EL (cell line): ENCODE results near the gene PPP5C.
A peak's percentile ranks its signal among the peaks of the same experiment; 100 is the strongest.
"Not testable (repeated sequence)": the region's sequence is repeated elsewhere in the genome, so short reads cannot be mapped to it uniquely, and the experiment has no call there.

ENCODE experiments used
- DNase-seq: peaks from one replicate; pipeline ENCODE4 v3.0.0-alpha.2; 2016

The PPP5C gene

DNA sequence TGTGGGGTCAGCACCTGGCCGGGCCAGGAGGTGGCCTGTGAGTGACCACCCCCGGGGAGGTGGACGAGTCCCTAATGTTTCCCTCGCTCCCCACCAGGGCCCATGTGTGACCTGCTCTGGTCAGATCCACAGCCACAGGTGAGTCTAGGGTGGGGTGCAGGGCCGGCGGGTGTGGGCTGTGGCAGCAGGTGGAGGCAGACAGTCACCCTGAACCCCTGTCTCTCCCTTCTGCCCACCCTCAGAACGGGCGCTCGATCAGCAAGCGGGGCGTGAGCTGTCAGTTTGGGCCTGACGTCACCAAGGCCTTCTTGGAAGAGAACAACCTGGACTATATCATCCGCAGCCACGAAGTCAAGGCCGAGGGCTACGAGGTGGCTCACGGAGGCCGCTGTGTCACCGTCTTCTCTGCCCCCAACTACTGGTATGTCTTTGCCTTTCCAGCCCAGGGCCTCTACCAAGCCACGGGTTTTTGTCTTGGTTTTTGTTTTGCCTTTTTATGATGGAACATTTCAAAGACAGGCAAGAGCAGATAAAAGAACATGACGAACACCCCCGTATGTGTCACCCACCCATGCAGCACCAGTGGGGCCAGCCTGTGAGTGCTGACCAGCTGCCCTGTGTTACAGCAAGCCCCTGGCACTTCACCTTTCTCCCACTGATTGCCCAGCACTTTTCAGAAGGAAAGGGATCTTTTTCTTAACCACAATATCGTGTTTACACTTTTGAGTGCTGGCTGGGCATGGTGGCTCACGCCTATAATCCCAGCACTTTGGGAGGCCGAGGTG is 41.6 kb downstream of the PPP5C start:
- no peak for DNase-seq

DNA sequence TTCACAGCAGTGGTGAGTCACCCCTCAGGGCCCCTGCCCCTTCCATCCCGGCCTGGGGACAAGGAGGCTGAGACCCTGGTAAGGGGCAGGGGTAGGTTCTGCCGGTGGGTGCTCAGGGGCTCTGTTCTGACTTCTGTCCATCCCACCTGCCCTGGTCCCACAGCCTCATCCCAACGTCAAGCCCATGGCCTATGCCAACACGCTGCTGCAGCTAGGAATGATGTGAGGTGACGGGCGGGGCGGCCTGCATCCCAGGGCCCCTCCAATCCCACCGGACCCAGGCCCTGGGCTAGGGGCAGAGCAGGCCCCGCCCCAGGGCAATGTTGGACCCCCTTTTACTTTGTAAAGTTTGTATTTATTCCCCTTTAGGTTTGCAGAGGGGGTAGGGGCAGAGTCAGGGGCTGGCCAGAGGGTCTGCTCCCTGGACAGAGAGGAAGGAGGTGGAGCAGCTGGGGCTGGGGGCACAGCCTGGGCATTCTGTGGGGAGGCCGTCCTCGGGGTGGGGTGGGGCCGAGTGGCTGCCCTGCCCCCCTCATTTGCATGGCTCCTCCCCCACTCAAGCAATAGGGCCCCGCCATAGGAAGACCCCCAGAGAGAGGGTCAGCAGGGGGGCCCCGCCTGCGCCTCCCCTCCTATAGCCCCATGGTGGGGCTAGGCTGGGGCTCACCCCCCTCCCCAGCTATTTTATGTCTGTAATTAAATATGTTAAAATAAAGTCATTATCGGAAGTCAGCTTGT is 43.4 kb downstream of the PPP5C start:
- DNase-seq, result no peak

DNA sequence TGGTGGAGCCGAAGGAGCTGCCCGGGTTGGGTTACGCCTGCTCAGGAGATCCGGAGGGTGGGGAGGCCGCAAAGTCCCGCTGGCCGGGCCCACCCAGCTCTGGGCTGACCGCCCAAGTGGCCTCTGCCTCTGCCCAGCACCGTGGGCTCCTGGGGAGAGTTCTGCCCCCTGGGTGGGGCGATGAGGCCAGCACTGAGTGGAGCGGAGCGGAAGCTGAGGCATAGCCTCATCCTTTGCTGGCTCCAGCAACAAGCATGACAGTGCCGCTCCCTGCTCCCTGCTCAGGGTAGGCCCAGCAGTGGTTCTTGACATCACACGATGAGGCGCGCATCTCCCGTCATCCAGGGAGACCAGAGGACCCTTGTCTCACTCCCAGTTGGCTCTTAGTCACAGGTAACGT is 44.0 kb downstream of the PPP5C start:
- no peak for DNase-seq

DNA sequence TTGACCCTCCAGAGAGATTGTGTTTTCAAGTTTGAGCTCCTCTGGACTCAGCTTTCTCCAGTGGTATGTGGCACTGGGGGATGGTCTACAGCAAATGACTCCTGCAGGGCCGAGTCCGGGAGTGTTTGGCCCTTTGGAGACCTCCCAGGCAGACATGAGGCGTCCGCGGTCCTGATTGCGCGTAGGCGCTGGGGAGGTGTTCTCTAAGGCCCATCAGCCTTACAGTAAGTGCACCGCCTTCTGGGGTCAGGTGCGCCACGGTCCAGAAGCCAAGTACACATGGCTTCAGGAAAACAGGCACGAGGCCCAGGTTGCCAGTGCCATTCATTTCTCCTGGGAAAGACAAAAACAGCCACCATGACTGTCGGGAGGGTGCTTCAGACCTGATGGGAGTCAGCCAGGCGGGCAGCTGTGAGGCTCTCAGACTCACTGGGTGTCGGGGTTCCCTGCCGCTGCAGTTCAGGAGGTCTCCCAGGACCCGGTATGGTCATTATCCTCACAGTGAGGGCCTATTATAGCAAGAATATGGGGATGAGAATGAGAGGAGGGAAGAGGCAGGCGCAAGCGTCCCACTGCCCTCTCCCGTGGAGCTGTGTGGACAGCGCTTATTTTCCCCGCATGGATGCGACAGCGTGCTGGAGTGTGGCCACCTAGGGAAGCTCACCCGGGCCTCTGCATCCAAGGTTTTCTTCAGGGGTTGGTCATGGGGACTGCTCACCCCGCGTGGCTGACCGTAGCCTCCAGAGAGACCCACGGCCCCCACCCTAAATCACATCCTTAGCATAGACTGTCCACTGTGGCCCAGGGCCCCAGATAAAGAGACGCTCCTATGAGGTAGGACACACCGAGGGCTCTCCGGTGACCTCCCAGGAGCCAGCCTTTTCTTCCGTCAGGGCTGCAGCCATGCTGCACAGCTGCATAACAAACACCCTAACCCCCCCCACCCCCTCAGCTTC is 44.7 kb downstream of the PPP5C start:
- no peak for DNase-seq

DNA sequence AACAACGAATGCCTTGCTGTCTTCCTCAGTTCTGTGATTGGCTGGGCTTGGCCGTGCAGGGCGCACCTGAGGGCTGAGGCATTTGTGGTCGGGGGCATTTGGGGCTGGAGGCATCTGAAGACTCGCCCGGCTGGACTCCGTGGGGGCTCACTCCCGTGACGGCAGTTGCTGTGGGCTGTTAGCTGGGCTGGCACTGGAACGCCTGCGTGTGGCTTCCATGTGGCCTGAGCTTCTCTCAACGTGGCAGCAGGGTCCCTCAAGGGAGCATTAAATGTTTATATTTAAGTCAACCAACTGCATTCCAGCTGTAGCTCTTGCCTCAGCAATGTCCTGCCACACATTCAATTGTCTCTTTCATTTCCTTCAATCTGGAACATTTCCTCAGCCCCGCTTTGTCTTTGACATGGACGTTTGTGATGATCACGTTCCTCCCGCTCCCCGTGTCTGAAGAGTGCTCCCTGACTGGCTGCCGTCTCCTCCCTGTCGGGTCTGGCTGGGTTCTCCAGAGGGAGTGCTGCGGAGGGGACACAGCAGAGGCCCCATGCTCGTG is 45.4 kb downstream of the PPP5C start:
- peak; percentile 21 for DNase-seq

DNA sequence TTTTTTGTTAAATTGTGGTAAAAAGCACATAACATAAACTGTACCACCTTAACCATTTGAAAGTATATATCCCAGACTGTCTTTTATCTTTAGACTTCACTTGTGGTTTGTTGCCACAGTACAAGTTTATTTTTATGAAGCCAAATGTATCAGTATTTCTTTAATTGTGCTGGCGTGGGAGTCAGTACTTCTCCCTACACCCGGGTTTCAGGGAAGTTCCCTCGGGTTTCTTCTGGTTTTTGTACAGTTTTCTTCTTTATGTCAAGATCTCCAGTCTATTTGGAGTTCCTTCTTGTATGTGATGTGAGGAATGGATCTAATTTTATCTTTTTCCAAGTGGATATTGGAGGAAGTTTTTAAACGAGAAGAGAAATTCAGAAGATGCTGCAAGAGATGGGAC is 46.0 kb downstream of the PPP5C start:
- DNase-seq, result no peak

DNA sequence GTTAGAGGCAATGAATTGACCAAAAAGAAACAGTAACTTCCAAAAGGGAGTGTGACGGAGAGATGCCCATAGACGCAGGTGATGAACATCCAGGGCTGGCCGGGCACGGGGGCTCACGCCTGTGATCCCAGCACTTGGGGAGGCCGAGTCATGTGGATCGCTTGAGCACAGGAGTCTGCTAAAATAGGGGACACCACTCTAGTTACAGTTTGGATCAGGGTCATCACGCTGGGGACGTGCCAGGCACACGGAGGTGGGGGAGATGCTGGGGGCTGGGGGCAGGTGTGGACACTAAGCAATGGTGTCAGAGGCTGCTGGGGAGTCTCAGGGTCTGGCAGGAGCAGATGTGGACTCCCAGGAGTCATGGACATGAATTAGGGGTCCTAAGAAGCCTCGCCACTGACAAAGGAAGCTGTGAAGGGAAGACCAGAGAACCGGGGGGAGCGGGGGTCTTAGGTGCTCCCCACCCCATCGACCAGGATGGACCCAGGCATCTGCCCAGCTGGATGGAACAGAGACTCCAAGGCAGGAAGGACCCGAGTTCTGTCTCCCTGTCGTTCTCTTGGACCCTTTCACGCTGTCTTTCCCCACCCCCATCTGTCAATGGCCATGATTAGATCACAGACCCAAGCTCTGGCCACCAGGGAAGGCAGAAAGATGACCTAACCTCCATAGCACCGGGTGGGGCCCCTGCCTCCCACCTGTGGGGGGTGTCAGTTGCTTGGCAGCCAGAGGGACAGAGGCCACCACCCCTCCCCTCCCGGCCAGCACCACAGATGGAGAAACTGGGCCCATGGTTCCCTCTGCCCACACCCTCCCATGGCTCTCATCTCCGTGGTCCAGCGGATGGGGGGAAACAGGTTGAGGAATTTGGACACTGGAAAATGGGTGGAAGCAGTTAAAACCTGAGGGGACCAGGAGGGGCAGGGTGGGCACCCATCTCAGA is 46.8 kb downstream of the PPP5C start:
- DNase-seq, result no peak

DNA sequence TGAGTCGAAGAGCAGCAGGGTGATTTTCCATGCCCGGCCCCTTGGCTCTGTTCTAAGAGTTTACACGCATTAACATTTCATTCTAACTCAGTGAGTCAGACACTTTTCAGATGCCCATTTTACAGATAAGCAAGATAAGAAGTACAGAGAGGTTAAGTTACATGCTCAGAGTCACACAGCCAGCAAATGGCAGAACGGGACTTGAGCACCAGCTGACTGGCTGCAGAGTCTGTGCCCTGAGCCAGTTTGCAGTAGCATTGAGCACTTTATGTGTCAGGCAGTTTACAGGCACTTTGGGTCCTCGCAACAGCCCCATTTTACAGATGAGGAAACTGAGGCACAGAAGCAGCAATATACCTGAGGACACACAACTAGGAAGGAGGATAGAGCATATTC is 47.5 kb downstream of the PPP5C start:
- DNase-seq, result no peak

DNA sequence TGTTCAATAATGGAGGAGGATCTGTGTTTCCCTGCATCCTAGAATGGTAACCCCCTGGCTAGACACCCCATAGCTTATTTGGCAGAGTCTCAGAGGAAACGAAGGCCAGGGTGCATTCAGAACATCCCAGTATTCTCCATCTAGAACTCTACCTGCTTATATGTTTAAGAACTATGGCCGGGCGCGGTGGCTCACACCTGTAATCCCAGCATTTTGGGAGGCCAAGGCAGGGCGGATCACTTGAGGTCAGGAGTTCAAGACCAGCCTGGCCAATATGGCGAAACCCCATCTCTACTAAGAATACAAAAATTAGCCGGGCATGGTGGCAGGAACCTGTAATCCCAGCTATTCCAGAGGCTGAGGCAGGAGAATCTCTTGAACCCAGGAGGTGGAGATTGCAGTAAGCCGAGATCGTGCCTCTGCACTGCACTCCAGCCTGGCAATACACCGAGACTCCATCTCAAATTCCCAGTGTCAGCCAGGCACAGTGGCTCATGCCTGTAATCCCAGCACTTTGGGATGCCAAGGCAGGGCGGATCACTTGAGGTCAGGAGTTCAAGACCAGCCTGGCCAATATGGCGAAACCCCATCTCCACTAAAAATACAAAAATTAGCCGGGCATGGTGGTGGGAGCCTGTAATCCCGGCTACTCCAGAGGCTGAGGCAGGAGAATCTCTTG is 51.1 kb downstream of the PPP5C start:
- not testable (repeated sequence) for DNase-seq

DNA sequence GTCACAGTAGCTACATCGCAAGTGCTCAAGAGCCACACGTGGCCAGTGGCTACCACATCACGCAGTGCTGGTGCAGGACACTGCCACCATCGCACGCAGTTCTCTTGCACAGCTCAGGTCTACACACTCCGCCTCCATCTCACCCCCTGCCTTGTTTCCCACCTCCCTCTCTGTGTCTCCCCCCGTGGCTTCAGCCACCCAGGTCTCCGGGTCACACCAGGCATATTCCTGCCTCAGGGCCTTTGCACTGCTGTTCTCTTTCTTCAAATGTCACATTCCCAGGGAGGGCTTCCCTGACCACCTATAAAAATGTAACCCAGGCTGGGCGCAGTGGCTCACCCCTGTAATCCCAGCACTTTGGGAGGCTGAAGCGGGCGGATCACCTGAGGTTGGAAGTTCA is 55.8 kb downstream of the PPP5C start:
- DNase-seq, result no peak

DNA sequence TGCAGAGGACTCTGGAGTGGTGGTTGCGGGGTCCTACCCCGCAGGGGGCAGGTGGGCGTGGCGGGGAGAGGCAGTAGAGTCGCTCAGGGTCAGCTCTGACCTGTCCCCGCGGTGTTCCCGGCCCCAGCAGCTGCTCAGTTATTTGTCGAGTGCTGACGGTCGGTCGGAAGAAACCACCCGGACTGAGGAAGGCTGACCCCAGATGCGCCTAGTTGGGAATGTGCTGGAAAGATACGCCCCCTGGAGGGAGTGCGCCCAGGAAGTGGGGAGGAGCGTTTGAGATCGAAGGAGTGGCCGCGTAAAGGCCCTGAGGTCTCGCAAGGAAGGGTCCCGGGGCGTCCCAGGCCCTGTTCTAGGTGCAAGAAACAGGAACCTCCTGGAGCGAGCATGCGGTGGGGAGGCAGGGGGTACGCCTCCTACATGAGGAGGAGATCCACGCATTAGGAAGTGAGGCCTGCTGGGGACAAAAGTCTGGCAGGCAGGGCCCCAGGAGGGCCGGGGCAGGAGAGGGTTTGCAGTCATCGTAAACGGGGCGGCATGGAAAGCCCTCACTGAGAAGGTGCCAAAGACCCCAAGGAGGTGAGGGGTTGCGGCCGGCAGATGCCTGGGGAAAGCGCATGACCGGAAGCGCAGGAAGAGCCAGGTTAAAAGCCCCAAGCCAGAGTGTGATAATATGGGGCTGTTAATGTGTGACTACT is 57.3 kb downstream of the PPP5C start:
- DNase-seq, result peak; percentile 70

DNA sequence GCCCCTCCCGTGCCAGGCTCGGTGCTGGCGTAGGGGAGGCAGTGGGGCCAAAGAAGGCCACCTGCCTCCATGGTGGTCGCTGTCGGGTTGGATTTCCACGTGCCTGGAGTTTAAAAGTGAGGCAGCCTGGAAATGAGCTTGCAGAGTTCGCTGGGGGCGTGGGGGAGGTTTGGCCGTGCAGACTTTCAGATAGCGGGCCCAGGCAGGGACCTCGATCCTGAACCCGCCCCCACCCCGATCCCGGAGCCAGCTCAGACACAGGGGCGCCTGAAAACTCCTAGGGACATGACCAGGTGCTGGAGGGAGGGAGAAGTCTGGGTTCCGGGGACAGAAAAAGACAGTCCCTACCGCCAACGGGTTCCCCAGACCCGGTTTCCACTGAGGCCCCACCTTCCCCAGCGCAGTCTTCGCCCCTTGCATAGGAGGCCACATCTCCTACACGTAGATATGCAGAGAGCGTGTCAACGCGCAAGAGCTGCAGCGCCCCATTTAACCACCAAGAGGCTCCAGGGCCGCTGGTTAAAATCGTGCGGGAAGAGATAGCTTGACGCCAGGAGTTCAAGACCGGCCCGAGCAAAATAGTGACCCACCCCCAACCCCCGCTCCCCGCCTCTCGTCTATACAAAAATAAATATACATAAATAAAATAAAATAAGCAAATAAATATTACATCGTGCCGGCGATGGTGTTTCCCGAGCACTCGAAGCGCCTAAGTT is 58.0 kb downstream of the PPP5C start:
- peak; percentile 43 for DNase-seq

DNA sequence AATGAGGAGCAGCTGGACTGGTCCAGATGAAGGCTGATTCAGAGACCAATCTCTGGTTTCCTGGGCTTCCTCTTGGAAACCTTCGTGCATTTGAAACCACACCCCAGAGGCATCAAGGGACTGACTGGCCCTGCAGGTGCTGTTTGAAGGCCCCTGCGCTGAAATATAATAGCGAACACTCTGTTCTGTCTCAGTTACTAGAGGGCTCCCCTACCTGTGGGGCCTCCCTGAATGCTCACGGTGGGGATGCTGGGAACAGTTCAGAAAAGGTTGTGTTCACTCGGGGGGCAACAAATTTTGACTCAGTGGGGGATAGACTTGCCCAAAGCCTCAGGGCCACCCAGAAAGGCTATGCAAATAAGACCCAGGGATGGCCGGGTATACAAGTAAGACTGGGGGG is 60.1 kb downstream of the PPP5C start:
- DNase-seq, result no peak

DNA sequence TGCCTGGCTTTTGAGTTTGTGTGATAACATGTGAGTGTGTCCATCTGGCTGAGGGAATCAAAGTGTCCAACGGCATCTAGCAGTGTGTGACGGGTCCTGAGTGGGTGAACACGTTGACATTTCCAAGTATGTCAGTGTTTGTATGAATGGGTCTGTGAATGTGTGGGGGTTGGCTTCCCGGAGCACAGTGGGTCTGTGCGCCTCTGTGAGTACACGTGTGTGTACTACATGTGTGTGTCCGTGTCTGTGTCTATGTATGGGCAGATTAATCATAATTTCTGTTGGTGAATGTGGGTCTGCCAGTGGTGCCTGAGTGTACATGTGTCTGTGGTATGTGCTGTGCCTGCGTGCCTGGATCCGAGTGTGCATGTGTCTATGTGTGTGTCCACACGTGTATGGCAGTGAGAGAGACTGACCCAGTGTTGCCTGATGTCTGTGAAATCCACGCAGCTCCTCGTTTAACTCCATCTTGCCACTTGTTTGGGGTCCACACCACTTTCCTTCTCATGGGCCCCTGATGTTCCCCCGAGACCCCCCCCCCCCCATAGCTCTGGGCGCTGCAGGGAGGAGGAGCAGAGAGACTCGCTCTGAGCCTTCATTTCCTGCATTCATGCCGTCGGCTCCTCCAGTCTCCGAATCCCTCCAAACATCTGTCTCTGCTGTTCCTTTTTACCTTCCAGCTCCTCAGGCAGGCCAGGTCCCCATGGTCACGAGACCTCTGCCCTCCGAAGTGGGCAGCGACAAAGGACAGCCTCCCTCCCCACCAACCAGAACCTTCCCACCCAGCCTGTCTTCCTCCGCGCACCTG is 61.2 kb downstream of the PPP5C start:
- no peak for DNase-seq

DNA sequence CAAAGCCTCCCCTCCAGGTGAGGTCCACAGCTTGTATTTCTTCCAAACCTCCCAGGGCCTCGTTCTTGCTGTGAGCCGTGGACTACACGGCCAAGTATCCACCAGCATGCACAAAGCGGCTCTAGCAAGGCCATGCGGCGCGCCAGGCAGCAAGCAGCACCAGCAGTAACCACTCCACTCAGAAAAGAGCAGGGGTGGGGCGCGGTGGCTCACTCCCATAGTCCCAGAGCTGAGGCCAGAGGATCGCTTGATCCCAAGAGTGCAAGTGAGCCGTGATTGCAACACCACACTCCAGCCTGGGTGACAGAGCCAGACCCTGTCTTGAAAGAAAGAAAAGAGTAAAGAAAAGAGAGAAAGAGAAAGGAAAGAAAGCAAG is 61.8 kb downstream of the PPP5C start:
- no peak for DNase-seq

DNA sequence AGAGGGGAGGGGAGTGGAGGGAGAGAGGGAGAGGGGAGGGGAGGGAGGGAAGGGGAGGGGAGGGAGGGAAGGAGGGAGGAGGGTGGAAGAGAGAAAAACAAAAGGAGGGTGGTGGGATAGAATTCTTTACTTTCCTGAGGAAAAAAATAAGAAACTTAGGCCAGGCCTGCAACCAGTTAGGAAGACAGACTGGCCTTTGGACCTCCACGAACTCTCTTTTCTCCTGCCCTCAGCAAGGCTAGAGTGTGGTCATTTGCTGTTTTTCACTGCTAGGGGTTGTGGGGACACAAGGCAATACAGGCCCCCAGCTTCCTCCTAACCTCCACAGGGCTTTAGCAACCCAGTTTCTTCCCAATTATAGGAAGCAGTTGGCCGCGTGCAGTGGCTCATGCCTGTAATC is 62.3 kb downstream of the PPP5C start:
- DNase-seq, result no peak

DNA sequence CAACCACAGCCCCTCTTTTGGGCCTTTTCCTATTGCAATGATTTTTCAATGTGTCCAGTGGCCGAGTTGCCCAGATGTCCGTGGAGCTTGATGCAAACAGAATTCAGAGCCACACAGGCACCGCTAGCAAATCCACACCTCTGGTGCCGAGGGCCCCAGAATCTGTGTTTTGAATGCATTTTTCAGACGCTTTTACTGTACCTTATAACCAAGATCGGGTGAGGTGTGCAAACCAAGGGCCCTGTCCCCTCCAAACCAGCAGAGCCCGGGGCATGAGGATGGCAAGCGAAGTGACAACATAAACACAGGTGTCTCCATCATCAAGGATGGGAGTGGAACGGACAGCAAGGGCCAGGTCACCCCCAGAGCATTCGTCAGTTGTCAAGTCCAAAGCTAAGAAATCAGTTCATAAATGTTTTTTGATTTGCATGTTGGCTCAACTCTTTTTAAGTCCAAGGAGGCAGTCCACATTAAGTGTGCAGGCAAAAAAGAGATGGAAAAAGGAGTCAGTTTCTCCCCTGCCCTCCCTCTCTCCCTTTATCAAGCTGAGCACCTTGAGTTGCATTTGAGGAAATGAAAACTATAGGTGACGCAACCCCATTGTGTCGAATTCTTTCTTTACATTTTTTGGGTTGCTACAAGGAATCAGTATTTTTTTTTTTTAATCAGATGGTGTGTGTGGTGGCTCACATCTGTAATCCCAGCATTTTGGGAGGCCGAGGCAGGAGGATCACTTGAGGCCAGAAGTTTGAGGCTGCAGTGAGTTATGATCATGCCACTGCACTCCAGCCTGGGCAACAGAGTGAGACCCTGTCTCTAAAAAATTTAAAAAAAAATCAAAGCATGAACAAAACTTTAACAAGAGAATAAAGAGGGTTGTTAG is 63.6 kb downstream of the PPP5C start:
- DNase-seq, result no peak
